ENCODE data around the gene RBM3. TPM values are rescaled to one million over a fixed set of nuclear protein-coding genes. Genes with fewer than 3 reads are reported as not detected.

The RBM3 gene
- total and polyA plus RNA-seq, 2 of the 4 experiments (the other 2 are of a cell fraction), result 243 to 386 TPM

GRCh38 chrX:48575642-48576041 lies 1.4 kb downstream of the RBM3 start:
- intact Hi-C loops (cut with micrococcal nuclease), result no loop called here
- H3K14ac ChIP-seq (replicated peaks; ENCODE audit: low read depth, low read length), result peak overlapping the region; percentile 98
- H2BK5ac ChIP-seq (ENCODE audit: low read depth, low read length, poor library complexity, severe bottlenecking), result no peak overlapping the region

More at GRCh38 chrX:48575642-48576041, 1.4 kb downstream of the RBM3 start:
- no peak for TF ChIP-seq POLR2A (IDR thresholded peaks at IDR 0.05; ENCODE audit: low read depth, low read length)
- TF ChIP-seq ELK1 (IDR thresholded peaks at IDR 0.05; ENCODE audit: borderline replicate concordance, low read depth, low read length), result no peak
- TF ChIP-seq NFE2L2 (IDR thresholded peaks at IDR 0.05; ENCODE audit: low read depth, low read length), result no peak
- TF ChIP-seq SMC3 (IDR thresholded peaks at IDR 0.05; ENCODE audit: low read depth, low read length), result no peak
- Histone ChIP-seq H3K4me1 (ENCODE audit: control insufficient read depth, insufficient read depth, low read length) (peaks cover 5% of the 10 kb centered on the region; the same call in 1 of the 2 replicates), H2AK5ac (ENCODE audit: low read depth, low read length) (peak overlapping the region; percentile 98), H2BK15ac (ENCODE audit: low read depth, low read length) (no peak overlapping the region), H3K9ac (ENCODE audit: low read depth, low read length) (peak overlapping the region; percentile 99), H3K4me3 (ENCODE audit: insufficient read depth, low read depth, low read length) (peak overlapping the region; percentile 82), H3K23ac (ENCODE audit: low read depth, low read length) (no peak overlapping the region), H3K27me3 (ENCODE audit: control insufficient read depth, insufficient read depth, low read length) (no peaks in the 10 kb centered on the region), H2BK120ac (ENCODE audit: low read depth, low read length) (no peak overlapping the region), H4K5ac (ENCODE audit: low read depth, low read length) (peak overlapping the region; percentile 95), H3K79me1 (ENCODE audit: low read depth in 1 of 2, low read length in 2 of 2) (peaks cover 16 to 25% of the 10 kb centered on the region in 2 experiments; a peak in 3 of 4 replicates), H2AFZ (replicated peaks; ENCODE audit: low read length, poor library complexity) (no peak overlapping the region), H3K56ac (ENCODE audit: extremely low read depth, insufficient read depth, low read length) (no peak overlapping the region), H4K20me1 (ENCODE audit: insufficient read depth, low read length) (peaks cover 12% of the 10 kb centered on the region; the same call in 1 of the 2 replicates), H3K18ac (ENCODE audit: low read depth, low read length) (no peak overlapping the region), H3K36me3 (ENCODE audit: control insufficient read depth, insufficient read depth, low read length) (peaks cover 26% of the 10 kb centered on the region), H2BK20ac (ENCODE audit: low read depth, low read length) (no peak overlapping the region), H4K91ac (ENCODE audit: insufficient read depth, low read depth, low read length) (peak overlapping the region; percentile 98), H3K4me2 (ENCODE audit: low read depth, low read length) (peak overlapping the region; percentile 94), H3K27ac (ENCODE audit: insufficient read depth, low read length) (peak overlapping the region; percentile 95), H3K9me3 (ENCODE audit: control insufficient read depth, insufficient read depth, low read length) (no peaks in the 10 kb centered on the region), H2AK9ac (replicated peaks; ENCODE audit: low read depth, low read length, poor library complexity) (peak overlapping the region; percentile 99), H3K4ac (ENCODE audit: low read depth, low read length) (peak overlapping the region; percentile 95), H3K9me1 (ENCODE audit: insufficient read depth, low read length) (peaks cover 13% of the 10 kb centered on the region), H4K8ac (ENCODE audit: low read depth in 2 of 2, low read length in 2 of 2) (peak overlapping the region; percentile 96 to 100; a peak in 3 of 4 replicates)
- in situ Hi-C loops (cut with MboI; ENCODE audit: low sequenced_read_pairs) (no loop called here), dilution Hi-C loops (cut with HindIII; ENCODE audit: low sequenced_read_pairs, unreplicated experiment) (no loop called here)
- CTCF ChIA-PET, result no interaction called here
- POLR2A ChIA-PET (ENCODE audit: unreplicated experiment), result interaction anchor here (0.6 to 0.7 kb wide), 4 partner anchors 9 to 682 kb away, joined by 3 to 9 read pairs (median 4); no protein-coding TSS in a partner anchor
- BruUV-seq (replicated peaks), result no TSS peak
- 80% methylated on average over 1 of the region's 13 CpGs; no CpG with 5 or more reads in 1 of the 2 experiments for WGBS, 2 experiments (ENCODE audit: extremely low coverage in 2 of 2, insufficient read length in 1 of 2)
- no peak for DNase-seq
- no peak for ATAC-seq (ENCODE audit: low read depth)

Data from IMR-90 (cell line).